Upper lobe of right lung (tissue), 1 donor: ENCODE results near the gene CAPN11. TPM values are rescaled to one million over a fixed set of nuclear protein-coding genes. Genes with fewer than 3 reads are reported as not detected.

ENCODE experiments used
- ATAC-seq: fragments of 200-7000 bp; cut with Tn5 transposase; one replicate; pipeline ENCODE4 v1.9.1; 2020; ENCODE audit warnings: mild to moderate bottlenecking, moderate library complexity
- DNase-seq: peaks from one replicate; pipeline ENCODE4 v3.0.0-alpha.2; 2020
- H3K27ac ChIP-seq: fragments of 200-600 bp; one replicate; pipeline ENCODE4 v1.8.0; 2022
- H3K27me3 ChIP-seq: fragments of 200-600 bp; one replicate; pipeline ENCODE4 v1.8.0; 2022; ENCODE audit warnings: mild to moderate bottlenecking
- H3K36me3 ChIP-seq: fragments of 200-600 bp; one replicate; pipeline ENCODE4 v1.8.0; 2022
- H3K4me1 ChIP-seq: fragments of 200-600 bp; one replicate; pipeline ENCODE4 v1.8.0; 2022
- H3K4me3 ChIP-seq: fragments of 200-600 bp; one replicate; pipeline ENCODE4 v1.8.0; 2022; ENCODE audit warnings: mild to moderate bottlenecking
- H3K9me3 ChIP-seq: fragments of 200-600 bp; one replicate; pipeline ENCODE4 v1.8.0; 2022
- CTCF ChIP-seq: fragments of 200-600 bp; IDR thresholded peaks from one replicate; pipeline ENCODE4 v1.8.0; 2022; ENCODE audit warnings: antibody characterized with exemption
- intact Hi-C: fragments of 100-400 bp; cut with DNase I; formaldehyde crosslinking; loops from one replicate; pipeline ENCODE4 v1.11.0; 2022
- total RNA-seq: library from RNA; stranded (reverse); fragmentation: NEBNext Ultra II Directional; extraction: Animal tissue kit (Norgen Biotek cat#: 25700); gene quantifications from one replicate; pipeline ENCODE4 v1.2.1, GENCODE V29; 2021
- donor health status: DM: no; HTN: yes; CAD: no; lungs with severe emphysema.

Gene CAPN11
- total RNA-seq, 1 donor from 2014 or later, result 1.6 TPM

- Histone ChIP-seq H3K27me3 (no peaks in the 10 kb centered on the region), H3K4me1 (no peaks in the 10 kb centered on the region), H3K4me3 (no peak overlapping the region), H3K36me3 (peaks cover 46% of the 10 kb centered on the region), H3K9me3 (no peaks in the 10 kb centered on the region), H3K27ac (no peak overlapping the region)
- intact Hi-C loops, result no loop called here
- ATAC-seq (peak; percentile 90), DNase-seq (peak; percentile 89)
- TF ChIP-seq CTCF, result peak; percentile 98
Observed at GRCh38 chr6:44151348-44152108, 7.1 kb upstream of the CAPN11 start.

- no peak for TF ChIP-seq CTCF
- H3K4me1 ChIP-seq, result no peaks in the 10 kb centered on the region
- intact Hi-C loops, result no loop called here
- no peaks in the 10 kb centered on the region for H3K9me3 ChIP-seq
- no peak for DNase-seq
- H3K4me3 ChIP-seq, result no peak overlapping the region
- no peak overlapping the region for H3K27ac ChIP-seq
- no peaks in the 10 kb centered on the region for H3K27me3 ChIP-seq
- peaks cover 41% of the 10 kb centered on the region for H3K36me3 ChIP-seq
- ATAC-seq, result no peak
Observed at GRCh38 chr6:44152109-44152461, 6.5 kb upstream of the CAPN11 start.

- no peaks in the 10 kb centered on the region for H3K9me3 ChIP-seq
- no peak overlapping the region for H3K27ac ChIP-seq
- no peak for TF ChIP-seq CTCF
- H3K36me3 ChIP-seq, result peaks cover 36% of the 10 kb centered on the region
- no peaks in the 10 kb centered on the region for H3K4me1 ChIP-seq
- no peaks in the 10 kb centered on the region for H3K27me3 ChIP-seq
- DNase-seq, result no peak
- ATAC-seq, result no peak
- no peak overlapping the region for H3K4me3 ChIP-seq
- intact Hi-C loops, result no loop called here
Observed at GRCh38 chr6:44152533-44152932, 6.1 kb upstream of the CAPN11 start.

- ATAC-seq (no peak), DNase-seq (no peak)
- intact Hi-C loops, result no loop called here
- H3K9me3 ChIP-seq, result no peaks in the 10 kb centered on the region
- H3K27me3 ChIP-seq, result no peaks in the 10 kb centered on the region
- no peak overlapping the region for H3K4me3 ChIP-seq
- TF ChIP-seq CTCF, result no peak
- H3K27ac ChIP-seq, result no peak overlapping the region
- H3K36me3 ChIP-seq, result peaks cover 22% of the 10 kb centered on the region
- no peaks in the 10 kb centered on the region for H3K4me1 ChIP-seq
Observed at GRCh38 chr6:44154067-44154466, 4.6 kb upstream of the CAPN11 start.

GRCh38 chr6:44156494-44157151 is 2.0 kb upstream of the CAPN11 start:
- no peaks in the 10 kb centered on the region for H3K4me1 ChIP-seq
- TF ChIP-seq CTCF, result no peak
- peaks cover 9% of the 10 kb centered on the region for H3K36me3 ChIP-seq
- ATAC-seq (peak; percentile 2), DNase-seq (no peak)
- no peak overlapping the region for H3K27ac ChIP-seq
- intact Hi-C loops, result no loop called here
- no peak overlapping the region for H3K4me3 ChIP-seq
- no peaks in the 10 kb centered on the region for H3K9me3 ChIP-seq
- H3K27me3 ChIP-seq, result no peaks in the 10 kb centered on the region
